ENCODE data around the gene HOXB8. TPM values are rescaled to one million over a fixed set of nuclear protein-coding genes. Genes with fewer than 3 reads are reported as not detected.
A peak's percentile ranks its signal among the peaks of the same experiment; 100 is the strongest.

The HOXB8 gene
- total RNA-seq, 1 donor from 2014 or later, result 0.21 TPM

GRCh38 chr17:48571024-48571818 lies 43.9 kb downstream of the HOXB8 start:
- intact Hi-C loops (cut with DNase I), result no loop called here
- no peak for TF ChIP-seq CTCF (IDR thresholded peaks at IDR 0.05)
- no peak for ATAC-seq

GRCh38 chr17:48570325-48571023 lies 44.6 kb downstream of the HOXB8 start:
- Histone ChIP-seq H3K4me1 (peaks cover 27% of the 10 kb centered on the region), H3K36me3 (no peaks in the 10 kb centered on the region), H3K27ac (peak overlapping the region; percentile 92), H3K27me3 (ENCODE audit: low read depth) (peaks cover 84% of the 10 kb centered on the region), H3K4me3 (peak overlapping the region; percentile 34), H3K9me3 (no peaks in the 10 kb centered on the region)
- ATAC-seq, result no peak
- intact Hi-C loops (cut with DNase I), result no loop called here
- TF ChIP-seq CTCF (IDR thresholded peaks at IDR 0.05), result no peak
- DNase-seq, result no peak

More at GRCh38 chr17:48571024-48571818, 43.9 kb downstream of the HOXB8 start:
- Histone ChIP-seq H3K27me3 (ENCODE audit: low read depth) (peaks cover 83% of the 10 kb centered on the region), H3K27ac (peak overlapping the region; percentile 92), H3K36me3 (no peaks in the 10 kb centered on the region), H3K4me1 (peaks cover 27% of the 10 kb centered on the region), H3K4me3 (peak overlapping the region; percentile 34), H3K9me3 (no peaks in the 10 kb centered on the region)
- DNase-seq, result no peak

- Histone ChIP-seq H3K27me3 (ENCODE audit: low read depth) (peaks cover 84% of the 10 kb centered on the region), H3K27ac (peak overlapping the region; percentile 92), H3K9me3 (no peaks in the 10 kb centered on the region), H3K36me3 (no peaks in the 10 kb centered on the region), H3K4me1 (peaks cover 31% of the 10 kb centered on the region), H3K4me3 (peak overlapping the region; percentile 34)
- intact Hi-C loops (cut with DNase I), result no loop called here
- TF ChIP-seq CTCF (IDR thresholded peaks at IDR 0.05), result no peak
- ATAC-seq (no peak), DNase-seq (no peak)
Observed at GRCh38 chr17:48569674-48570324, 45.3 kb downstream of the HOXB8 start.

- peaks cover 83% of the 10 kb centered on the region for H3K27me3 ChIP-seq (ENCODE audit: low read depth)
Observed at GRCh38 chr17:48569240-48569582, 45.9 kb downstream of the HOXB8 start.

More at GRCh38 chr17:48569240-48569582, 45.9 kb downstream of the HOXB8 start:
- Histone ChIP-seq H3K9me3 (no peaks in the 10 kb centered on the region), H3K27ac (peak overlapping the region; percentile 92), H3K4me3 (peak overlapping the region; percentile 13), H3K4me1 (peaks cover 31% of the 10 kb centered on the region), H3K36me3 (no peaks in the 10 kb centered on the region)
- DNase-seq (no peak), ATAC-seq (no peak)
- no peak for TF ChIP-seq CTCF (IDR thresholded peaks at IDR 0.05)
- intact Hi-C loops (cut with DNase I), result no loop called here
